Measurements from ENCODE around the gene HOXC9.

GRCh38 chr12:54010972-54011664 lies 11.2 kb downstream of the HOXC9 start:
- TF ChIP-seq POLR2A (IDR thresholded peaks at IDR 0.05; ENCODE audit: low read length) = no peak
- TF ChIP-seq GATA1 (IDR thresholded peaks at IDR 0.05; ENCODE audit: low read depth, low read length) = no peak
